Activated CD4-positive, alpha-beta memory T cell treated with anti-CD3 and anti-CD28 coated beads, Interleukin-2, amount 10 ng/mL, durations not matched to agents 7 days and 5 days (primary cell): ENCODE results near the gene ERCC8. TPM values are rescaled to one million over a fixed set of nuclear protein-coding genes. Genes with fewer than 3 reads are reported as not detected.
"Not testable (repeated sequence)": the region's sequence is repeated elsewhere in the genome, so short reads cannot be mapped to it uniquely, and the experiment has no call there.

Source experiments
- CTCF ChIA-PET: fragments of 350-600 bp; sonication (Branson Sonifier 250); formaldehyde crosslinking; loops from one replicate; lab custom pipeline; 2021; ENCODE audit warnings: antibody characterized with exemption, inconsistent platforms; lab: Charles Lee
- POLR2A ChIA-PET: fragments of 350-600 bp; sonication (Branson Sonifier 250); formaldehyde crosslinking; loops from one replicate; lab custom pipeline; 2021; ENCODE audit warnings: antibody characterized with exemption; lab: Charles Lee
- DNase-seq: peaks from one replicate; pipeline ENCODE4 v3.0.0-alpha.2; 2020
- H3K27ac Mint-ChIP-seq: one replicate; pipeline ENCODE4 v1.8.0; 2021; ENCODE audit warnings: mild to moderate bottlenecking, mixed read lengths
- H3K27me3 Mint-ChIP-seq: one replicate; pipeline ENCODE4 v1.8.0; 2021; ENCODE audit warnings: mixed read lengths
- H3K36me3 Mint-ChIP-seq: one replicate; pipeline ENCODE4 v1.8.0; 2021; ENCODE audit warnings: low read depth, mixed read lengths
- H3K4me1 Mint-ChIP-seq: one replicate; pipeline ENCODE4 v1.8.0; 2021; ENCODE audit warnings: mixed read lengths
- H3K4me3 Mint-ChIP-seq: one replicate; pipeline ENCODE4 v1.8.0; 2021; ENCODE audit warnings: mild to moderate bottlenecking, mixed read lengths
- H3K9me3 Mint-ChIP-seq: one replicate; pipeline ENCODE4 v1.8.0; 2021; ENCODE audit warnings: mixed read lengths
- total RNA-seq, 2 experiments: library from RNA; stranded (reverse); gene quantifications; one replicate each; pipeline ENCODE4 v1.2.3, GENCODE V29; 2021

ERCC8 gene
- total RNA-seq, 2 experiments from 2014 or later = 5.9 to 7.3 TPM

GRCh38 chr5:60893521-60893920 is 51.3 kb downstream of the ERCC8 start:
- no peak overlapping the region for H3K4me3 Mint-ChIP-seq
- H3K4me1 Mint-ChIP-seq = no peaks in the 10 kb centered on the region
- no peak for DNase-seq
- ChIA-PET POLR2A (no interaction called here), CTCF (no interaction called here)
- no peaks in the 10 kb centered on the region for H3K27me3 Mint-ChIP-seq
- no peaks in the 10 kb centered on the region for H3K9me3 Mint-ChIP-seq
- H3K27ac Mint-ChIP-seq = no peak overlapping the region
- peaks cover 13% of the 10 kb centered on the region for H3K36me3 Mint-ChIP-seq

DNA sequence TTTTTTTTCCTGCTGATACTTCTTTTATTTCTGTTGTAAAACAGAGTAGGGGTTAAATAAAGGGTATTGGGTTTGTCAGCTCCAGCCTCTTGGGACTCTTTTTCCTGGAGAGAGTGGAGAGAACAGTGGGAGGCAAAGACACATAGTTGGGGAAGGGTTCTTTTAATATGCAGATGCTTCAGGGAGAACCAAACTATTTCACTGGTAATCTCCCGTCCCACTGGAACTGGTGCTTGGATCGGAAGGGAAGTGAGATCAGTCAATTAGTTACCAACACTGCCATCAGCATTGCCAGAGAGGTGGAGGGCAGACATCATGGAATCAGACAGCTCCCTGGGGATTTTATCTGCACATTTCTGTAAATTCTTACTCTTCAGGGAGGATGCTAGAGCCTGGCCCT is 53.2 kb downstream of the ERCC8 start:
- CTCF ChIA-PET = no interaction called here
- DNase-seq = no peak
- Mint-ChIP-seq H3K36me3 (peaks cover 7% of the 10 kb centered on the region), H3K27me3 (no peaks in the 10 kb centered on the region), H3K9me3 (no peaks in the 10 kb centered on the region), H3K4me1 (no peaks in the 10 kb centered on the region), H3K27ac (no peak overlapping the region), H3K4me3 (no peak overlapping the region)
- POLR2A ChIA-PET = no interaction called here

DNA sequence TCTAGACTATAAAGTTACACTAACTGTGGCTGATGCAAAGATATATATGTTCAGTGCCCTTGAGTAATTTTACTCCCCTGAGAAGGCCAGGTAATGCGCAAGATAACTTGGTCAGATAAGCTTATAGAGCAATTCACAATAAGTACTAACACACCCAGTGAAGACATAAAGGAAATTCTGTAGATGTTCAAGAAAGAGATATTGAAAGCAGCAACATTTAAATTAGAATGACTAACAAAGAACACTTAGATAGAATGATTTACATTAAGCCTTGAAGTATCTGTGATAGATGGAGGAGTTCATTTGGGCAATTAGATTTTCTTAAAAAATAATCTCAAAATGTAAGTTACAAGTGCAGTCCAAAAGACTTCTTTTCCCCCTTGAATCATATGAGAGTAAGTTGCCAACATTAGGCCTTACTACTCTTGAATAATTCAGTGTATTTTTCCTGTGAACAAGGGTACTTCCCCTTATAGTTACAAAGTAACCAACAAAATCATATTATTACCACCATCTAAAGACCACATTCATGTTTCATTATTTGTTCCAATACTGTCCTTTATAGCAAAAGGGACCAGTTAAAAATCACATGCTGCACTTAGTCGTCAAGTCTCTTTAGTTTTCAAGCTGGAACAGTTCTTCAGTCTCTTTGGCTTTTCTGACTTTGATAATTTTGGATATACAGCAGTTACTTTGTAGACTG is 56.4 kb downstream of the ERCC8 start:
- CTCF ChIA-PET = no interaction called here
- H3K27me3 Mint-ChIP-seq = no peaks in the 10 kb centered on the region
- H3K4me3 Mint-ChIP-seq = no peak overlapping the region
- H3K9me3 Mint-ChIP-seq = no peaks in the 10 kb centered on the region
- H3K36me3 Mint-ChIP-seq = peaks cover 4% of the 10 kb centered on the region
- H3K27ac Mint-ChIP-seq = no peak overlapping the region
- no peak for DNase-seq
- H3K4me1 Mint-ChIP-seq = no peaks in the 10 kb centered on the region
- POLR2A ChIA-PET = no interaction called here

DNA sequence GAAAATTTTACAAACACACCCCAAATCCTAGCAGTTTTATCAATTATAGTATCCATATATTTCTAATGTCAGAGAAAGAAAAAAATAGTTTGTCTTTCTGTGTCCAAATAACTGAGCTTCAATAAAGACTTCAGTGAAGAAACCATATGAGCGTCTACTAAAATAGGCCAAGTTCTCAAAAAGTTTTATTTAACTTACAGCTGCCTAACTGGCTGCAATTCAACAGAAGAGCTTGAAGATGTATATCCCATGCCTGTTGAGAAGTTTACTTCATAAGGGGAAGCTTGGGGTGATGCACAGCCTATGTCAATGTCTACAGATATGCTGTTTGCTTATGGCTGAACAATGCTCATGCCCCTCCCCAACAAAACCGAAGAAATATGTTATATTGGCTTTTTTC is 57.1 kb downstream of the ERCC8 start:
- H3K4me1 Mint-ChIP-seq = no peaks in the 10 kb centered on the region
- ChIA-PET CTCF (no interaction called here), POLR2A (no interaction called here)
- no peak overlapping the region for H3K27ac Mint-ChIP-seq
- no peak for DNase-seq
- no peaks in the 10 kb centered on the region for H3K9me3 Mint-ChIP-seq
- no peaks in the 10 kb centered on the region for H3K27me3 Mint-ChIP-seq
- no peaks in the 10 kb centered on the region for H3K36me3 Mint-ChIP-seq
- H3K4me3 Mint-ChIP-seq = no peak overlapping the region

DNA sequence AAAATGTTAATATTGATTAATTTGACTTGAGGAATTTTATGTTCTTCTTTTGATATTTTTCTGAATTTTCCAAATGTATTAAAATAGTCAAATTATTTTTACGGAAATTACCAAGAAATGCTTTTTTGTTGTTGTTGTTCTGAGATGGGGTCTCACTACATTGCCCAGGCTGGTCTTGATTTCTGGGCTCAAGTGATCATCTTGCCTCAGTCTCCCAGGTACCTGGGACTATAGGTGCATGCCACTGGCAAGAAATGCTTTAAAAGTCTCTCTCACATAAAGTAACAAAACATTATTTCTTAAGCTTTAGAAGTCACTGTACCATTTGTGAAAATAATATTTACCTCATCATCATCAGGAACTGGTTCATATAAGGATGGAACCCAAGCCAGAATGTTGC is 57.8 kb downstream of the ERCC8 start:
- Mint-ChIP-seq H3K27me3 (no peaks in the 10 kb centered on the region), H3K36me3 (no peaks in the 10 kb centered on the region), H3K4me1 (no peaks in the 10 kb centered on the region), H3K4me3 (no peak overlapping the region), H3K27ac (no peak overlapping the region), H3K9me3 (no peaks in the 10 kb centered on the region)
- CTCF ChIA-PET = no interaction called here
- DNase-seq = no peak
- POLR2A ChIA-PET = no interaction called here

- no peaks in the 10 kb centered on the region for H3K36me3 Mint-ChIP-seq
- CTCF ChIA-PET = no interaction called here
Measured at GRCh38 chr5:60886158-60886557, 58.7 kb downstream of the ERCC8 start.

GRCh38 chr5:60883229-60883628 is 61.6 kb downstream of the ERCC8 start:
- H3K27me3 Mint-ChIP-seq = no peaks in the 10 kb centered on the region
- ChIA-PET CTCF (no interaction called here), POLR2A (no interaction called here)
- no peaks in the 10 kb centered on the region for H3K4me1 Mint-ChIP-seq
- H3K27ac Mint-ChIP-seq = no peak overlapping the region
- no peaks in the 10 kb centered on the region for H3K36me3 Mint-ChIP-seq
- no peak for DNase-seq
- no peak overlapping the region for H3K4me3 Mint-ChIP-seq
- H3K9me3 Mint-ChIP-seq = peaks cover 3% of the 10 kb centered on the region

More at GRCh38 chr5:60886158-60886557, 58.7 kb downstream of the ERCC8 start:
- POLR2A ChIA-PET = no interaction called here
- no peaks in the 10 kb centered on the region for H3K9me3 Mint-ChIP-seq
- no peaks in the 10 kb centered on the region for H3K4me1 Mint-ChIP-seq
- H3K27me3 Mint-ChIP-seq = no peaks in the 10 kb centered on the region
- H3K4me3 Mint-ChIP-seq = no peak overlapping the region
- DNase-seq = no peak
- H3K27ac Mint-ChIP-seq = no peak overlapping the region

DNA sequence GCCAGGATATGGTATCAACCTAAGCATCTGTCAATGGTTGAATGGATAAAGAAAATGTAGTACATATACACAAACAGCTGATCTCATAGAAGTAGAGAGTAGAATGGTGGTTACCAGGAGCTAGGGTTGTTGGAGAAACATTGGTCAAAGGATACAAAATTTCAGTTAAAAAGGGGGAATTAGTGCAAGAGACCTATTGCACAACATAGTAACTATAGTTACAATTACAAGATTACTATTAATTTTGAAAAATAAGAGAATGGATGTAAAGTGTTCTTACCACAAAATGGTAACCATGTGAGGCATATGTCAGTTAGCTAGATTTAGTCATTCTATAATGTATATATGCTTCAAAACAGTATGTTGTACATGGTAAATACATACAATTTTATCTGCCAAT is 72.0 kb downstream of the ERCC8 start:
- no peak overlapping the region for H3K4me3 Mint-ChIP-seq
- no peaks in the 10 kb centered on the region for H3K4me1 Mint-ChIP-seq
- ChIA-PET CTCF (no interaction called here), POLR2A (interaction anchor here (0.6 kb wide), 1 partner anchor 29 kb away, joined by 3 read pairs; no protein-coding TSS in a partner anchor)
- H3K27ac Mint-ChIP-seq = no peak overlapping the region
- peaks cover 3% of the 10 kb centered on the region for H3K9me3 Mint-ChIP-seq
- H3K27me3 Mint-ChIP-seq = no peaks in the 10 kb centered on the region
- H3K36me3 Mint-ChIP-seq = peaks cover 5% of the 10 kb centered on the region
- DNase-seq = no peak

- Mint-ChIP-seq H3K36me3 (peaks cover 5% of the 10 kb centered on the region), H3K9me3 (peaks cover 3% of the 10 kb centered on the region), H3K27ac (no peak overlapping the region), H3K4me3 (no peak overlapping the region), H3K4me1 (no peaks in the 10 kb centered on the region), H3K27me3 (no peaks in the 10 kb centered on the region)
- ChIA-PET CTCF (interaction anchor here (0.7 kb wide), 1 partner anchor 183 kb away, joined by 3 read pairs; no protein-coding TSS in a partner anchor), POLR2A (no interaction called here)
- DNase-seq = no peak
Measured at GRCh38 chr5:60870857-60871256, 74.0 kb downstream of the ERCC8 start.

DNA sequence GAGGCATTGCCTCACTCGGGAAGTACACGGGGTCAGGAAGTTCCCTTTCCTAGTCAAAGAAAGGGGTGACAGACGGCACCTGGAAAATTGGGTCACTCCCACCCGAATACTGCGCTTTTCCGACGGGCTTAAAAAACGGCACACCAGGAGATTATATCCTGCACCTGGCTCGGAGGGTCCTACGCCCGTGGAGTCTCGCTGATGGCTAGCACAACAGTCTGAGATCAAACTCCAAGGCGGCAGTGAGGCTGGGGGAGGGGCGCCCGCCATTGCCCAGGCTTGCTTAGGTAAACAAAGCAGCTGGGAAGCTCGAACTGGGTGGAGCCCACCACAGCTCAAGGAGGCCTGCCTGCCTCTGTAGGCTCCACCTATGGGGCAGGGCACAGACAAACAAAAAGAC is 84.3 kb downstream of the ERCC8 start:
- H3K9me3 Mint-ChIP-seq, H3K27me3 Mint-ChIP-seq, H3K4me1 Mint-ChIP-seq, H3K4me3 Mint-ChIP-seq, CTCF ChIA-PET, POLR2A ChIA-PET, H3K27ac Mint-ChIP-seq, DNase-seq, H3K36me3 Mint-ChIP-seq: not testable (repeated sequence)

- Mint-ChIP-seq H3K27me3 (no peaks in the 10 kb centered on the region), H3K9me3 (no peaks in the 10 kb centered on the region), H3K36me3 (no peaks in the 10 kb centered on the region), H3K27ac (no peak overlapping the region), H3K4me1 (no peaks in the 10 kb centered on the region), H3K4me3 (no peak overlapping the region)
- no peak for DNase-seq
- POLR2A ChIA-PET = no interaction called here
- CTCF ChIA-PET = interaction anchor here (0.6 kb wide), 1 partner anchor 1046 kb away, joined by 3 read pairs; no protein-coding TSS in a partner anchor
Measured at GRCh38 chr5:60856066-60856465, 88.8 kb downstream of the ERCC8 start.

- Mint-ChIP-seq H3K27me3 (peaks cover 3% of the 10 kb centered on the region), H3K9me3 (no peaks in the 10 kb centered on the region), H3K4me3 (no peak overlapping the region), H3K27ac (no peak overlapping the region), H3K36me3 (no peaks in the 10 kb centered on the region), H3K4me1 (no peaks in the 10 kb centered on the region)
- DNase-seq = no peak
- ChIA-PET POLR2A (no interaction called here), CTCF (no interaction called here)
Measured at GRCh38 chr5:60852940-60853339, 91.9 kb downstream of the ERCC8 start.

GRCh38 chr5:60852317-60852716 is 92.6 kb downstream of the ERCC8 start:
- CTCF ChIA-PET = interaction anchor here (1.4 kb wide), 1 partner anchor 18 kb away, joined by 3 read pairs; no protein-coding TSS in a partner anchor
- H3K4me1 Mint-ChIP-seq = no peaks in the 10 kb centered on the region
- POLR2A ChIA-PET = no interaction called here
- H3K9me3 Mint-ChIP-seq = no peaks in the 10 kb centered on the region
- H3K4me3 Mint-ChIP-seq = no peak overlapping the region
- DNase-seq = no peak
- no peak overlapping the region for H3K27ac Mint-ChIP-seq
- H3K27me3 Mint-ChIP-seq = peaks cover 7% of the 10 kb centered on the region
- H3K36me3 Mint-ChIP-seq = no peaks in the 10 kb centered on the region

DNA sequence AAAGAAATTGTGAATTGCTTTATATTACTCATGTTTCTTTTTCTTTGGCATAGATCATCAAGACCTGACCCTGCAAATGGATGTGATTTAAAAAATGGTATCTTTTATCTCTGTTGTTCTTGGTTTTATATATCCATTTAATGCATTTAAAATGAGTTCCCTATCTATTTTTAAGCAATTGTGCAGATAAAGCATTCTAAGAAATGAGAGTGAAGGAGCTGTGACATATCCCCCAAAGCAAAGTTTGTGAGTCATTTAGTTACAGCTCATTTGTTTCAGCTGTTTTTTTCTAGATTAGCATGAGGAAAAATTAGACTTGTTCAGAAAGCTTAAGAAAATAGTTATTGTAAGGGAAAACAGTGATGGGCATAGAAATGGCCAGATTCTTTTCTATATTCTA is 93.2 kb downstream of the ERCC8 start:
- DNase-seq = no peak
- CTCF ChIA-PET = interaction anchor here (1.4 kb wide), 1 partner anchor 17 kb away, joined by 3 read pairs; no protein-coding TSS in a partner anchor

More for the DNA sequence above, 93.2 kb downstream of the ERCC8 start:
- peaks cover 11% of the 10 kb centered on the region for H3K27me3 Mint-ChIP-seq
- no peaks in the 10 kb centered on the region for H3K36me3 Mint-ChIP-seq
- POLR2A ChIA-PET = no interaction called here
- no peak overlapping the region for H3K4me3 Mint-ChIP-seq
- no peaks in the 10 kb centered on the region for H3K9me3 Mint-ChIP-seq
- no peak overlapping the region for H3K27ac Mint-ChIP-seq
- H3K4me1 Mint-ChIP-seq = no peaks in the 10 kb centered on the region
